Pancreas (tissue), 10 donors: ENCODE results near the gene APOO. TPM values are rescaled to one million over a fixed set of nuclear protein-coding genes. Genes with fewer than 3 reads are reported as not detected.

Experiments used
- ATAC-seq, 4 donors: fragments of 200-7000 bp; cut with Tn5 transposase; one replicate each; pipeline versions ENCODE4 v1.8.0 to v1.9.1; 2020; ENCODE audit warnings: mild to moderate bottlenecking in 4 of 4, moderate library complexity in 4 of 4
- DNase-seq, 6 donors: peaks; one replicate each; pipeline ENCODE4 v3.0.0-alpha.2; 2020
- FAIRE-seq: peaks from 2 replicates; lab custom pipeline; 2012; peaks lifted over from hg19 to GRCh38; lab: Jason Lieb, UNC
- H3K27ac ChIP-seq, 4 donors: fragments of 200-600 bp; sonication (generic); 1 replicate in 3 of 4; 2 replicates in 1 of 4; pipeline versions ENCODE4 v1.5.0 to v1.8.0; 2020
- H3K27me3 ChIP-seq, 4 donors: fragments of 200-600 bp; one replicate each; pipeline ENCODE4 v1.8.0; 2021
- H3K36me3 ChIP-seq, 3 donors: fragments of 200-600 bp; sonication (generic) in 1 of 3; one replicate each; pipeline versions ENCODE4 v1.5.0 to v1.8.0; 2020 to 2021
- H3K4me1 ChIP-seq, 3 donors: fragments of 200-600 bp; one replicate each; pipeline ENCODE4 v1.8.0; 2021
- H3K4me3 ChIP-seq, 4 donors: fragments of 200-600 bp; sonication (generic) in 2 of 4; one replicate each; pipeline versions ENCODE4 v1.5.0 to v1.8.0; 2020 to 2021
- H3K9me3 ChIP-seq, 4 donors: fragments of 200-600 bp; one replicate each; pipeline ENCODE4 v1.8.0; 2021
- WGBS, 2 donors: extraction: QIAGEN DNeasy Blood & Tissue Kit; methylation state at CpG; one replicate each; pipeline ENCODE4 v1.1.7; 2013; 5-methylcytosine and 5-hydroxymethylcytosine counted together
- intact Hi-C, 3 donors: fragments of 100-400 bp; cut with DNase I; formaldehyde crosslinking; loops; one replicate each; pipeline versions ENCODE4 v1.11.1 to v1.14.2; 2022
- polyA plus RNA-seq, 2 donors: library from polyadenylated mRNA; stranded (reverse); fragments of 200-250 nt; gene quantifications; one replicate each; pipeline ENCODE4 v1.2.3, GENCODE V29; 2013
- total RNA-seq, 6 donors: library from RNA; stranded (reverse); fragmentation: NEBNext Ultra II Directional in 4 of 6; extraction: Animal tissue kit (Norgen Biotek cat#: 25700) in 4 of 6; gene quantifications; one replicate each; pipeline versions ENCODE4 v1.2.1 to v1.2.4, GENCODE V29; 2021 to 2023
- TF ChIP-seq, protein P1 (sequence below), 4 donors: fragments of 200-600 bp; sonication (generic) in 3 of 4; IDR thresholded peaks; one replicate each; pipeline versions ENCODE4 v1.5.0 to v1.8.0; 2021; ENCODE audit warnings: antibody characterized with exemption in 4 of 4
- donor health status: healthy with polysubstance abuse.
- donor health status: DM: no; HTN: no; CAD: no; lungs with moderate emphysema.
- donor health status: DM: no; HTN: no; CAD: no.
- donor health status: control.
- donor health status: control.
- donor health status: Bipolar disorder and iron deficiency.
- donor health status: DM: yes; HTN: yes; CAD: no.
- donor health status: DM: no; HTN: no; CAD: no.
- donor health status: DM: no; HTN: no; CAD: no.
- donor health status: DM: yes; HTN: yes; CAD: no.

APOO gene
- total and polyA plus RNA-seq, 8 donors = 4.8 to 16.9 (median 8.9) TPM

DNA sequence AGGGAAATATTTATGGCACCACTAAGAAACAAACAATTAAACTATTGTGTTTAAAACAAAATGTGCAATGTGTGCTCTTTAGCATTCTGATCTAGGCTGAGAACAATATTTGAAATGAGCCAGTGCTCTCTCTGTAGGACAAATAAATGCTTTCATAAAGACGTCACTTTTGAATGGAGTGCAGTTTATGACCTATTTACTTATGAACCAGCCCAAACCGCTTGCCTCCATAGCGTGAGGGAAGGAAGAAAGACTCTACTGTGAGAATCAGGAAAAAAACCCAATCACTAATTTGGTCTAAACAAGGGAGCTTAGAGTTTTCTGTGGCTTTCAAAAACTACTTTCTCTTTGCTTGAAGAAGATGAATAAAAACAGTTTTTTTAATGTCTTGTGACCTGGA, 85.3 kb downstream of the APOO start:
- no peaks in the 10 kb centered on the region for H3K4me1 ChIP-seq
- no peaks in the 10 kb centered on the region for H3K36me3 ChIP-seq
- peak; percentile 93 for FAIRE-seq
- WGBS, 2 donors = 39 to 44% methylated on average over 3 of the region's 3 CpGs
- TF ChIP-seq, protein P1, sequence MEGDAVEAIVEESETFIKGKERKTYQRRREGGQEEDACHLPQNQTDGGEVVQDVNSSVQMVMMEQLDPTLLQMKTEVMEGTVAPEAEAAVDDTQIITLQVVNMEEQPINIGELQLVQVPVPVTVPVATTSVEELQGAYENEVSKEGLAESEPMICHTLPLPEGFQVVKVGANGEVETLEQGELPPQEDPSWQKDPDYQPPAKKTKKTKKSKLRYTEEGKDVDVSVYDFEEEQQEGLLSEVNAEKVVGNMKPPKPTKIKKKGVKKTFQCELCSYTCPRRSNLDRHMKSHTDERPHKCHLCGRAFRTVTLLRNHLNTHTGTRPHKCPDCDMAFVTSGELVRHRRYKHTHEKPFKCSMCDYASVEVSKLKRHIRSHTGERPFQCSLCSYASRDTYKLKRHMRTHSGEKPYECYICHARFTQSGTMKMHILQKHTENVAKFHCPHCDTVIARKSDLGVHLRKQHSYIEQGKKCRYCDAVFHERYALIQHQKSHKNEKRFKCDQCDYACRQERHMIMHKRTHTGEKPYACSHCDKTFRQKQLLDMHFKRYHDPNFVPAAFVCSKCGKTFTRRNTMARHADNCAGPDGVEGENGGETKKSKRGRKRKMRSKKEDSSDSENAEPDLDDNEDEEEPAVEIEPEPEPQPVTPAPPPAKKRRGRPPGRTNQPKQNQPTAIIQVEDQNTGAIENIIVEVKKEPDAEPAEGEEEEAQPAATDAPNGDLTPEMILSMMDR (IDR thresholded peaks at IDR 0.05) = no peak
- intact Hi-C loops = no loop called here
- peak overlapping the region in 3 of 4 donors; percentile 38 to 57 (median 53) for H3K27ac ChIP-seq
- DNase-seq = no peak
- peak; percentile 46 to 89 (median 78) for ATAC-seq
- H3K9me3 ChIP-seq = no peaks in the 10 kb centered on the region
- H3K27me3 ChIP-seq = no peaks in the 10 kb centered on the region
- H3K4me3 ChIP-seq = no peak overlapping the region

DNA sequence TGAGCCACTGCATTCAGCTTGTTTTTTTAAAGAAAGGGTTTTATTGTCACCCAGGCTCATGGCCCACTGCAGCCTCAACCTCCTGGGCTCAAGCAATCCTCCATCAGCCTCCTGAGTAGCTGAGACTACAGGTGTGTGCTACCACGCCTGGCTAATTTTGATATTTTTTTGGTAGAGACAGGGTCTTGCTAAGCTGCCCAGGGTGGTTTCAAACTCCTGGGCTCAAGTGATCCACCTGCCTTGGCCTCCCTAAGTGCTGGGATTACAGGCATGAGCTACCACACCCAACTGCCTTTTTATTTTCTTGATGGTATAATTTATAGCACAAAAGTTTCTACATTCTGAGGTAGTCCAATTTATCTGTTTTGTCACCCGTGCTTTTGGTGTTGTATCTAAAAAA, 85.9 kb downstream of the APOO start:
- intact Hi-C loops = no loop called here
- Histone ChIP-seq H3K4me1 (no peaks in the 10 kb centered on the region), H3K27me3 (no peaks in the 10 kb centered on the region), H3K27ac (peak overlapping the region in 3 of 4 donors; percentile 38 to 57 (median 53)), H3K9me3 (no peaks in the 10 kb centered on the region), H3K4me3 (no peak overlapping the region), H3K36me3 (no peaks in the 10 kb centered on the region)
- WGBS, 2 donors = 64 to 68% methylated on average over 2 of the region's 2 CpGs
- TF ChIP-seq, protein P1 (IDR thresholded peaks at IDR 0.05) = no peak
- ATAC-seq (no peak), DNase-seq (no peak), FAIRE-seq (no peak)

DNA sequence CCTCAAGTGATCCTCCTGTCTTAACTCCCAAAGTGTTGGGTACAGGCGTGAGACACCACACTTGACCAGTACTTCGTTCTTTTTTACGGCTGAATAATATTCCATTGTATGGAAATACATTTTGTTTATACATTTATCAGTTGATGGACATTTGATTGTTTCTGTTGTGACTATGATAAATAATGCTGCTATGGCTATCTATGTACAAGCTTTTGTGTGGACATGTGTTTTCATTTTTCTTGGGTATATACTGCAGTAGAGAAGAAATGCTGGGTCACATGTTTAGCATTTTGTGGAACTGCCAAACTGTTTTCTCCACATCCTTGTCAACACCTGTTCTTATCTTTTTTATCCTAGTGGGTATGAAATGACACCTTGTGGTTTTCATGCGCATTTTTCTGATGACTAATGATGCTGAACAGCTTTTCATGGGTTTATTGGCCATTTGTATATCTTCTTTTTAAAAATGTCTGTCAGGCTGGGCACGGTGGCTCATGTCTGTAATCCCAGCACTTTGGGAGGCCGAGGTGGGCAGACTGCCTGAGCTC, 87.4 kb downstream of the APOO start:
- DNase-seq = no peak
- Histone ChIP-seq H3K27ac (no peak overlapping the region), H3K36me3 (no peaks in the 10 kb centered on the region), H3K4me3 (no peak overlapping the region), H3K27me3 (no peaks in the 10 kb centered on the region), H3K9me3 (no peaks in the 10 kb centered on the region), H3K4me1 (no peaks in the 10 kb centered on the region)
- 76 to 77% methylated on average over 6 of the region's 6 CpGs for WGBS, 2 donors
- peak in 2 of 4 donors; percentile 17 to 30 for ATAC-seq
- FAIRE-seq = no peak
- TF ChIP-seq, protein P1 (IDR thresholded peaks at IDR 0.05) = no peak
- intact Hi-C loops = no loop called here

DNA sequence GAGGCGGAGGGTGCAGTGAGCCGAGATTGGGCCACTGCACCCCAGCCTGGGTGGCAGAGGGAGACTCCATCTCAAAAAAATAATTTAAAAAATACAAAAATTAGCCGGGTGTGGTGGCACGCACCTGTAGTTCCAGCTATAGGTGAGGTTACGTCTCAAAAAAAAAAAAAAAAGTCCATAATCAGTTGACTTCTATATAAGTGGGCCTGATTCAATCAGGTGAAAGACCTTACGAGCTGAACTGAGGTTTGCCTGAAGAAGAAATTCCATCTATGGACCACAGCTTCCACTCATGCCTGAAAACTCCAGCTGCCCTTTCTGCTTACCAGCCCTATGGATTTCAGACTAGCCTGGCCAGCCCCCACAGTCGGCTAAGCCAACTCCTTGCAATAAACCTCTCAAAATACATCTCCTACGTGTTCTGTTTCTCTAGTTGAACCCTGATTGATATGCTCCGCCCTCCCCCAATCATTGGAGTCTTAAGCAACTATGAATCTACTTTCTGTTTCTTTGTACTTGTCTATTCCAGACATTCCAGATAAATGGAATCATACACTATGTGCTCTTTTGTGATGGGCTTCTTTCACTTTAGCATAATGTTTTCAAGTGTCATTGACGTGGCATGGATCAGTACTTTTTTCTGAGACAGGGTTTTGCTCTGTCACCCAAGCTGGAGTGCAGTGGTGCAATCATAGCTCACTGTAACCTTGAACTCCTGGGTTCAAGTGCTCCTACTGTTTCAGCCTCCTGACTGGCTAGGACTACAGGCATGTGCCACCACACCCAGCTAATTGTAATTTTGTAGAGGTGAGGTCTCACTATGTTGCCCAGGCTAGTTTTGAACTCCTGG, 88.1 kb downstream of the APOO start:
- 76 to 88% methylated on average over 10 of the region's 10 CpGs for WGBS, 2 donors
- Histone ChIP-seq H3K4me3 (no peak overlapping the region), H3K36me3 (no peaks in the 10 kb centered on the region), H3K9me3 (no peaks in the 10 kb centered on the region), H3K27me3 (no peaks in the 10 kb centered on the region), H3K27ac (no peak overlapping the region), H3K4me1 (no peaks in the 10 kb centered on the region)
- TF ChIP-seq, protein P1 (IDR thresholded peaks at IDR 0.05) = no peak
- ATAC-seq (peak in 1 of 4 donors; percentile 22), DNase-seq (no peak), FAIRE-seq (no peak)
- intact Hi-C loops = no loop called here

DNA sequence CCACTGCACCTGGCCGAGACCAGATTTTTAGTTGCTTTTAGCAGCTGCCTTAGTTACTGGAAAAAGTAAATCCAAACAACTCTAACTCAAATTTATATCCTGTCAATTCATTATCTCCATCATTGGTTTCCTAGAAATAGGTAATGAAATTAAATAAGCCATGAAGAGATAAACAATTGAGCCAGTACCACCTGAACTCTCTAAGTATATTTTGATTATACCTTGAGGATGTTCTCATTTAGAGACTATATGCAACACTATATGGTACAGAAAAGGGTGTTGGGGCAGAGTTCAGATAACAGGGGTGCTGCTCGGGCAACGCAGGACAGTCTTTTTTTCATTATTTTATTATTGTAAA, 89.8 kb downstream of the APOO start:
- H3K9me3 ChIP-seq = no peaks in the 10 kb centered on the region
- TF ChIP-seq, protein P1 (IDR thresholded peaks at IDR 0.05) = no peak
- FAIRE-seq (no peak), DNase-seq (no peak), ATAC-seq (no peak)
- H3K27me3 ChIP-seq = peaks cover 0 to 5% (median 0%) of the 10 kb centered on the region in 4 donors
- 72 to 86% methylated on average over 3 of the region's 3 CpGs for WGBS, 2 donors
- H3K36me3 ChIP-seq = no peaks in the 10 kb centered on the region
- intact Hi-C loops = no loop called here
- H3K4me1 ChIP-seq = no peaks in the 10 kb centered on the region
- H3K27ac ChIP-seq = no peak overlapping the region
- H3K4me3 ChIP-seq = no peak overlapping the region
